ENCODE measurements around the gene SAMD7.

SAMD7 gene

DNA sequence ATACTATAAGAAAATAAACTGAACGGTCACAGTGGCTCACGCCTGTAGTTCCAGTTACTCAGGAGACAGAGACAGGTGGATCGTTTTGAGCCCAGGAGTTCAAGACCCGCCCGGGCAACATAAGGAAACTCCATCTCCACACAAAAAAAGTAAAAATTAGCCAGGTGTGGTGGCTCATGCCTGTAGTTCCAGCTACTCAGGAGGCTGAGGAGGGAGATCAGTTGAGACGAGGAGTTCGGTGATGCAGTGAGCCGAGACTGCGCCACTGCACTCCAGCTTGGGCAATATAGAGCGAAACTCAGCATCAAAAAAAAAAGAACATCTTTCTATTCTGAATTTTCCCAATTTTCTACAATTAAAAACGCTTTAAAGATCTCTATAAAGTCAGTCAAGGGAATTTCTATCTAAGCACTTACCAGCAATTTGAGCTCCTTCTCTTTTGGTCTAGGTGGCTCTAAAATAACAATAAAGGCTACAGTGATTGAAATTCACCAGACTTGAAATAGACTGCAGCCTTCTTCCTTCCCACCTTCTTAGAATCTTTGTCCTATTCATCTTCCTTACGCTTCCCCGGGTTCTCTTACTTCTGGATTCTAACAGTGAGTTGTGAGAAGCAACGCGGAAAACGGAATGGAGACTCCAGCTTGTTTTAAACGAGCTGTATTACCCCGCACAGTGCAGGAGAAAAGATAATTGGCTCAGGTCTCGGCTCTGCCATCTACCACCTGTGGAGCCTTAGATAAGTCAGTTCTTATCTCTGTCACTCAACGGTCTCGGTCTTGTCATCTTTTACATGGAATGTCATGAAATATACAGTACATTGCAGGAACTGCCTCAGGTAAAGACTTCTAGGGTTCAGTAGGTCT, 54.4 kb downstream of the SAMD7 start:
- DNase-seq (ENCODE audit: low read depth in 2 of 2, low spot score in 1 of 2) = no peak

DNA sequence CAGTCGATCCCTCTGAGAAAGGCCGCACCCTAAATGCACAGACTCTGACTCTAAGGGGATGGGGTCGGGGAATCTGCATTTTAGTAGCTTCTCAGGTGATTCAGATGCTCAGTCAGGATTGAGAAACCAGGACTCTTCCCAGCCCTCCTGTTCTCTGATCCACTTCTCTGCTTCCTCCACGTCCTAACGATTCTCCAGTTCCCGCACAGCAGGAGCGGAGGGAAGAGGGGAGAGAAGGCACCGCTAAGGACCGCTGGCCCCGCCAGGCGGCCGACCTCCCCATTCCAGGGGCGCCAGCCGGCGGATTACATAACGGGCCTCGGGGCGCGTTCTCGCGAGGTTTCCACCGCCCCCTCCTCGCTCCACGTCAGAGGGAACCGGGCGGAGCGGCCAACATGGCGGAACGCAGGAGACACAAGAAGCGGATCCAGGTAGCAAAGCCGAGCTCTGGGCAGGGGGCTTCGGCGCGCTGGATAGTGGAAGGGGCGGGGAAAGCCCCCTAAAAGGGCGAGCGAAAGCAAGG, 55.1 kb downstream of the SAMD7 start, which contains the start of gene SEC62:
Gene SEC62 (plus strand): TSS at position 380 of the 523 bp plus-strand sequence. CDS start 16 bp downstream, at position 396.
- DNase-seq (ENCODE audit: low read depth in 2 of 2, low spot score in 1 of 2) = peak; percentile 86 to 94

DNA sequence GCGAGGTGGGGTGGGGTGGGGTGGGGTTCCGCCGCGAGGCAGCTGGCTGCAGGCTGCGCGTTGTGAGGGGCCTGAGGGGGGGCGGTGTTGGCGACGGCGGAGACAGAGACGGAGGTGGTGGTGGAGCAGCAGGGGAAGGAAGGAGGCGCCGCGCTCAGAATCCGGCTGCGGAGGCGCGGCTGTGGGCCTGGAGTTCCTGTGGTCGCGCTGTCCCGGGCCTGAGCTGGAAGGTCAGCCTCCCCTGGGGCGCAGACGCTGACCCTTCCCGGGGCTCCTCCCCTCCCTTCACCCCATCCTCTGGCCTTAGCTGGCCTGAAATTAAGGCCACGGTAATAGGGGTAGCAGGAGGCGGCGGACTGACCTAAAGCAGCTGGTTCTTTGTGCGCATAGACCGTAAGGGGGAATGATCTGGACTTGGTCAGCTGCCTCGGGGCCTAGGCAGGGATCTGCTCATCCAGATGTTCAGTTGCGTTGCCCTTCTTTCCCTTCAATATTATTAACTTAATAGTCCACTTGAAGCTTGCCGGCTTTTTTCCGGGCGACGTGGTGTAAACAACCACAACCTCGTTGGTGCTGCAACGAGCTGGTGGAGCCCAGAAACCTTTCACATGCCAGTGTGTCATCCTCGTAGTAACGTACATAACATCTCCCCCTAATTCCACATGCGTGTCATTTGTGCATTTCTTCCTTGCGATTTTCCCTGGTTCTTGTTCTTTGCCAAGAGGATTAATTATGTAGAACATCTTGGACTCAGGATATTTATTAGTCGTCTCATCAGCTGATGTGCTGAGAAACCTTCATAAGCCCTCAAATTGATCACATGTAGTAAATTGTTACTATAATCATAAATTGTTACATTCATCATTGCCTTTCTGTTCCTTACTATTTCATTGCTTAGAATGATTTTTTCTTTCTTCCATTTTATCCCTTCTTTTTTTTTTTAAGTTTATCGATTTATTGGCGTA, 55.9 kb downstream of the SAMD7 start:
- no peak for DNase-seq (ENCODE audit: low read depth in 2 of 2, low spot score in 1 of 2)

DNA sequence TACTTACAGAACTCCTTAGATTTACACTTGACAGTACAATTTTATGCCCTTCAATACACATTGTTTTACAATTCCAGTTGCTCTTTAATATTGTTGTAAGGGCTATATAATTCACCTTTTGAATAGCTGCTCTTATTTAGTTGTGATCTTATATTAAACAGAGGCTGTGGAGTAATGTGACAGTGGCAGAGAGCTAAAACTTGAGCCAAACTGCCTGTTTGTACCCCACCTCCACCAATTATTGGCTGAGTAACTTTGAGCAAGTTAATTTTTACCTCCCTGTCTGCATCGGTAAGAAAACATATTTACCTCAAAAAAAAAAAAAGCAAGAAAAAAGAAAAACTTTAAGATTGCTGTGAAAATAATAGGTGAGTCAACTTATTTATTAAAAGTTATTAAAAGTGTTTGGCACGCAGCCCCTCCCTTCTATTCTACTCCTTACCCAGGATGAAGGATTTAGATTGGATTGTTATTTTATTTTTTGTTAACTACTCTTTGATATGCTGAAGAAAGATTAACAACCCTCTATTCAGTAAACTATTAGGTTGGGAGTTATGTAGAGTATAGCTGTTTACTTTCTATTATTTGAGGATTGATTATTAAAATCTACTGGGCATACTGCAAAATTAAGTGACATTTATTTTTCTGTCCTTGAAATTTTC, 57.0 kb downstream of the SAMD7 start:
- no peak for DNase-seq (ENCODE audit: low read depth in 2 of 2, low spot score in 1 of 2)

DNA sequence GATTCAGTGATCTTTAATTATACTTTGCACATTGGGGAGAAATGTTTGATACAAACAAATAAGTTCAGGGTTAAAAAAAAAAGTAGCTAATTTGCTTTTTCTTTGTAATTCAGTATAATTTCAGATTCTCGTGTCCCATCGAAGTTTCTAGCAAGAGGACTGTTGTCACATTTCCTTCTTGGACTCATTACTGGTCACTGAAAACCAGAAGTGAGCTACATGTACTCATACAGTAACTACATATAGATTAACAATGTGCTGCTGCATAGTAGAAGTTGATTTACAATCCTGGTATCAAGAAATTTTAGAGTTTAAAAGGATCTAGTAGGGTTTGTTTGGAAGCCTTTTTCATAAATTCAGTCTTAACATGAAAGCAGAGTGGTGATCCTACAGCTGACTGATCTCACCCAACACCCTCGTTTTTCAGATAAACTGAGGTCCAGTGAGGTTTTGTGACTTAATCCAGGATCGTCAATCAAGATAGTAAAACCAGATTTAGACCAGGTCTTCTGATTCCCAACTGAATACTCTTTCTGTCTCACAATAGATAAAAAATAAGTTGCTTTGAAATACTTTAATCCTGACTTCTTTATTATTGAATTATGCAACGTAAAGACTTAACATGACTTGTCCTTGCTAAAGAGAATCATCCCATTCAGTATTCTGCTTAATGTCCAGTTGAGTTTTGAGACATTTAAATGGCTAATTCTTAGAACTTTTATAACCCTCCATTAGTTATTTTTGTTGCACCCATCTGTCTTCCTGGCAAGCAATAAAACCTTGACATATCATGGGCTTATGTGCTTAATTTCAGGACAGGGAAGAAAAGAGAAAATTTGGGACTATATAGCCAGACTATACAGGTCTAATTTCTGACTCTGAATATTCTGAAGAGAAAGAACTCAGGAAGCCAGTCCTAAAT, 58.1 kb downstream of the SAMD7 start:
- DNase-seq (ENCODE audit: low read depth in 2 of 2, low spot score in 1 of 2) = no peak

DNA sequence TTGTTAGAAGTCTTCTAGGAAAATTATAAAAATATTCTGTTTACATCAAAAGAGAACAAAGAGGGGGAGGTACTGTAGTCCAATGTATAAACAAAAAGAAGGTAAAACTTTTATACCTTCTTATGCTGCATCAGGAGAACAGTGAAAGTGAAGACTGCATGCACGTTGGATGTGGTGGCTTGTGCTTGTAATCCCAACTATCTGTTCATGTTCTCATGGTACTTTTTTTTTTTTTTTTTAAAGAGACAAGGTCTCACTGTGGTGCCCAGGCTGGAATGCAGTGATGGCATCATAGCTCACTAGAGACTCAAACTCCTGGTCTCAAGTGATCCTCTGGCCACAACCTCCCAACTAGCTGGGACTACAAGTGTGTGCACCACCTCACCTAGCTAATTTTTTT, 59.5 kb downstream of the SAMD7 start:
- DNase-seq (ENCODE audit: low read depth in 2 of 2, low spot score in 1 of 2) = no peak

DNA sequence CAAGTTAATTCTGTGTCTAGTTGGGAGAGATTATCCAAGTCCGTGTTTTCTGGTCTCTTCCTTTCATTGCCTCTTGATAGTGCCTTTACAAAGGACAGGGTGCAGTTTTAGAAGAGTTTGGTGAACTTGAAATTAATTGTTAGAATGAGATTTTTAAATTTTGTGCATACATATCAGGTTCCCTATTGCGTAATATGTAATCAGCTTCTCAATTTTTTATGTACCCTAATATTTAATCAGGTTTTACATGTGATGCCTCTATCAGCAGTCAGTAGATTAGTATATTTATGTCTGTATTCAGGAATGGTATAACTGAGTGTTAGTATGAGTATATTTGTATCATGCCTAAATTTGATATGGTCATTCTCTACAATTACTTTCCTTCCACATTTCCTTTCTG, 60.1 kb downstream of the SAMD7 start:
- DNase-seq (ENCODE audit: low read depth in 2 of 2, low spot score in 1 of 2) = no peak

DNA sequence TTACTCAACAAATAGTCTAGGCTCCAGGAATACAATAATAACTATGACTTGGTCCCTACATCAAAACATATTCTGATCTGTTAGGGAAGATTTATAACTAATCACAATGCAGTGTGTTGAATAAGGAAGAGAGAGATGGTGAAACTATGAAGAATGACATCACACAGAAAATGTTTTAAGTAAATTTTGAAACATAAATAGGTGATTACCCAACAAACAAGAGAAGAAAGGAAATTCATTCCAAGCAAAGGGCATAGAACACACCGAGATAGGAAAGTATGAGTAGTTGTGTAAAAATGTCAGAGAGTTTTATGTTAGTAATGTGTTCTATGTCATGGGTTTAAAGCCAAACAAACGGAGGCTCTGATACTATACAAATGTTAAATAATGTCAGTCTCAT, 68.7 kb downstream of the SAMD7 start:
- no peak for DNase-seq (ENCODE audit: low read depth in 2 of 2, low spot score in 1 of 2)

DNA sequence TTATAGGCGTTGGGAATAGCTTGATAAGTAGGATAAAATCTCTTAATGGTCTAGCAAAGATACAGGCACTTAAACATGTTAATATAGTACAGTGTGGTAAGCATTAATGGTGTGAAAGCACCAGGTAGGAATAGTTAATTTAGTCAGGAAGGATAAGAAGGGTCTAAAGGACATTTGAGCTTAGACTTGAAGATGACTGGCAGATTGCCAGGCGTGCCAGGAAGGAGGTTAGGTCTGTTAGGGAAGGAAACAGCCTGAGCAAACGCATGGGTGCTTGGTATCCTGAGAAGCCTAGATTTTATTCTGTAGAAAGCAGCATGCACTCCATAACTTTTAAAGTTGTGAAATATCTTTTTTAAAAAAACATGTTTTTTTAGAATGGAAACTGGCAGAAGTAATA, 72.9 kb downstream of the SAMD7 start:
- DNase-seq (ENCODE audit: low read depth in 2 of 2, low spot score in 1 of 2) = no peak
